Endodermal cell (in vitro differentiated cells): Measurements from ENCODE around the gene KCNQ1. TPM values are rescaled to one million over a fixed set of nuclear protein-coding genes. Genes with fewer than 3 reads are reported as not detected.

ENCODE experiments used
- DNase-seq: peaks from one replicate; pipeline ENCODE4 v3.0.0-alpha.2; 2017
- H3K27ac ChIP-seq: 2 replicates; pipeline ENCODE4 v1.5.1; 2013; ENCODE audit warnings: mild to moderate bottlenecking, low read depth, low read length, moderate library complexity
- H3K27me3 ChIP-seq: 2 replicates; pipeline ENCODE4 v1.6.1; 2013; ENCODE audit warnings: mild to moderate bottlenecking, low read length, moderate library complexity; ENCODE audit not compliant: insufficient read depth, control insufficient read depth, poor library complexity, severe bottlenecking
- H3K36me3 ChIP-seq: 2 replicates; pipeline ENCODE4 v1.7.0; 2013; ENCODE audit warnings: mild to moderate bottlenecking, low read length, moderate library complexity; ENCODE audit not compliant: control insufficient read depth, insufficient read depth
- H3K4me1 ChIP-seq: one replicate; pipeline ENCODE4 v1.7.0; 2013; ENCODE audit warnings: low read length; ENCODE audit not compliant: control insufficient read depth, insufficient read depth
- H3K4me3 ChIP-seq: 2 replicates; pipeline ENCODE4 v1.5.1; 2013; ENCODE audit warnings: mild to moderate bottlenecking, low read length, moderate library complexity
- H3K9ac ChIP-seq: 2 replicates; pipeline ENCODE4 v1.6.1; 2013; ENCODE audit warnings: mild to moderate bottlenecking, low read length, moderate library complexity; ENCODE audit not compliant: poor library complexity, severe bottlenecking; ENCODE audit errors: extremely low read depth
- H3K9me3 ChIP-seq: 2 replicates; pipeline ENCODE4 v1.6.1; 2013; ENCODE audit warnings: mild to moderate bottlenecking, low read length, moderate library complexity; ENCODE audit not compliant: control insufficient read depth
- H3K27ac Mint-ChIP-seq: 2 replicates; pipeline ENCODE4 v1.8.0; 2020; ENCODE audit warnings: mixed read lengths
- H3K27me3 Mint-ChIP-seq: 2 replicates; pipeline ENCODE4 v1.8.0; 2021; ENCODE audit warnings: mild to moderate bottlenecking, mixed read lengths; ENCODE audit not compliant: insufficient read depth
- H3K36me3 Mint-ChIP-seq: 2 replicates; pipeline ENCODE4 v1.8.0; 2020; ENCODE audit warnings: low read depth, mixed read lengths
- H3K4me1 Mint-ChIP-seq: 2 replicates; pipeline ENCODE4 v1.8.0; 2020; ENCODE audit warnings: mixed read lengths
- H3K4me3 Mint-ChIP-seq: 2 replicates; pipeline ENCODE4 v1.8.0; 2020; ENCODE audit warnings: mild to moderate bottlenecking, moderate library complexity, mixed read lengths
- H3K9me3 Mint-ChIP-seq: 2 replicates; pipeline ENCODE4 v1.8.0; 2020; ENCODE audit warnings: mild to moderate bottlenecking, mixed read lengths
- CTCF ChIP-seq: fragments of 200-600 bp; sonication (generic); conservative IDR thresholded peaks from 2 replicates; pipeline ENCODE4 v1.5.0; 2021; ENCODE audit warnings: antibody characterized with exemption, mild to moderate bottlenecking
- WGBS, 2 experiments: methylation state at CpG; one replicate each; pipeline versions ENCODE4 v1.1.5 to v1.1.7; 2013; ENCODE audit warnings: missing lambda C conversion rate in 2 of 2, mixed read lengths in 1 of 2; ENCODE audit not compliant: insufficient coverage in 1 of 2, insufficient read length in 1 of 2; 5-methylcytosine and 5-hydroxymethylcytosine counted together
- total RNA-seq, 2 donors: library from RNA; stranded (reverse); fragmentation: NEBNext Ultra II Directional in 1 of 2; extraction: Animal tissue kit (Norgen Biotek cat#: 25700) in 1 of 2; gene quantifications; 2 replicates in 1 of 2; 3 replicates in 1 of 2; pipeline ENCODE4 v1.2.1, GENCODE V29; 2021

Gene KCNQ1
- total RNA-seq, 2 donors from 2014 or later: 1.8 to 3.5 TPM

DNA sequence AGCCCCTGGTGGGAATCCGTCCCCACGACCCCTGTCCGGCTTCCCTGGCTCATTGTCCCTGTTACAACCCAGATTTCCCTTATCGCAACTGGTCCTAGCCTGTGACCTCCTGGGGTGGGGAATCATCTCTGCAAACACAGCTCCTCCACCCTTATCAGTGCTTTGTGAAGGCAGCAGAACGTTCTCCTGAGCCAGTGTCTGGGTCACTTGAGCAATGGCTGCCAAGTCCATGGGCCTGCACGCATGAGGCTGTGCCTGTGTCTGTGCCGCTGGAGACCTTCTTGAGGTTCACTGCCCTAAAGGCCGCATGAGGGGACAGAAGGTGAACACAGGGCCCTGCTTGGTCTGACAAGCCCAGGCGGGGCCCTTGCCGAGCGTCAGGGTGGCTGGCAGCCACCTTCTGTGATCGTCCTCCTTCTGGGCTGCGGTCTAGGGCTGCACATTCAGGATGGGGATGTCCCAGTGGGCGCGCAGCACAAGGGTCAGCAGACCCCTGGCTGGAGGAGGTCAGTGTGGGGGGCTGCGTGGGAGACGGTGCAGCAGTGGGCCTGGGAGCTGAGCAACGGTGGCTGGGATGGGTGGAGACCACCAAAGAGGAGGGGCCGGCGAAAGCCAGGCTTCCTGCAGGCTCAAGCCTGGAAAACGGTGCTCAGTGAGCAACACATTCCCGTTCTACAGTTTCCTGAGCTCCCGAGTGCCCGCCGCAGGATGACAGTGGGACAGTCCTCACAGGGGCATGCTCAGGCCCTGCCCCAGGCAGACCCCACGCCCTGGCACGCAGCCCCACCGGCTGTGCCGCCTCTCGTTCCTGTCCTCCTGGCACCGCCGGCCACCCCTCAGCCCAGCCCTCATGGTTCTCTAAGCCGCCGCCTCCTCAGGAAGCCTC is 366.6 kb downstream of the KCNQ1 start:
- Mint-ChIP-seq H3K27ac (no peak overlapping the region), H3K36me3 (no peaks in the 10 kb centered on the region), H3K4me1 (peaks cover 18% of the 10 kb centered on the region), H3K4me3 (no peak overlapping the region), H3K27me3 (peaks cover 73% of the 10 kb centered on the region), H3K9me3 (peaks cover 13% of the 10 kb centered on the region)
- TF ChIP-seq CTCF: no peak
- Histone ChIP-seq H3K4me1 (peaks cover 8% of the 10 kb centered on the region), H3K9me3 (no peaks in the 10 kb centered on the region), H3K4me3 (no peak overlapping the region), H3K27ac (no peak overlapping the region), H3K36me3 (no peaks in the 10 kb centered on the region), H3K9ac (no peak overlapping the region), H3K27me3 (peaks cover 5% of the 10 kb centered on the region)
- DNase-seq: no peak
- 88 to 90% methylated on average over 24 to 34 of the region's 34 CpGs for WGBS, 2 experiments

DNA sequence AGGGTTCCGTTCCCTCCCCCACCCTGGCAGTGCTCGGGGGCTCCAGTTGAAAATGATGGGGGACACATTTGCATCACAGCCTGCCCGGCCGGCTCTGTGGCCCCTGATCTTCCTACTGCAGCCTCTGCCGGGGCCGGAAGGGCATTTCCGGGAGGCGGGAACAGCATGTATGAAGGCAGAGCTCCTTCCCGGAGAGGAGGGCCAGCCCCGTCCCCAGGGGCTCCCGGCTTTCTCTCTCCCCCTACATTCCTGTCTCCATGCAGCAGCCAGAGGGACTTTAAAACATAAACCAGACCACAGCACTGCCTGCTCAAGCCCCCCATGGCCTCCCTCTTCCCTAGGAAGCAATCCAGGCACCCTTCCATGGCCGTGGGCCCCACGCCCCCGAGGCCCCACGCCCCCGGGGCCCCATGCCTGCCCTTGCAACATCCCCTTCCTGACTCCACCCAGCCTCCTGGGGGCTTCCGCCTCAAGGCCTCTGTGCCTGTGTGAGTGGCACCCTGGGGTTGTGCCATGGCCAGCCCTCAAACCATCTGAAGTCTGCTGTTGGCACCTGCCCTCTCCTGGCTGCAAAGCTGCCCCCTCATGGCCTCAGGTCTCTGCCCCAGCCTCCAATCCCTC is 367.7 kb downstream of the KCNQ1 start:
- Mint-ChIP-seq H3K4me1 (peaks cover 18% of the 10 kb centered on the region), H3K9me3 (peaks cover 17% of the 10 kb centered on the region), H3K4me3 (no peak overlapping the region), H3K27me3 (peaks cover 82% of the 10 kb centered on the region), H3K36me3 (no peaks in the 10 kb centered on the region), H3K27ac (no peak overlapping the region)
- WGBS, 2 experiments: 50 to 84% methylated on average over 2 to 17 of the region's 17 CpGs
- DNase-seq: no peak
- H3K36me3 ChIP-seq: no peaks in the 10 kb centered on the region
- no peak overlapping the region for H3K27ac ChIP-seq
- H3K4me1 ChIP-seq: peaks cover 8% of the 10 kb centered on the region
- H3K4me3 ChIP-seq: no peak overlapping the region
- no peak for TF ChIP-seq CTCF
- no peak overlapping the region for H3K9ac ChIP-seq
- H3K9me3 ChIP-seq: no peaks in the 10 kb centered on the region
- H3K27me3 ChIP-seq: peaks cover 5% of the 10 kb centered on the region

DNA sequence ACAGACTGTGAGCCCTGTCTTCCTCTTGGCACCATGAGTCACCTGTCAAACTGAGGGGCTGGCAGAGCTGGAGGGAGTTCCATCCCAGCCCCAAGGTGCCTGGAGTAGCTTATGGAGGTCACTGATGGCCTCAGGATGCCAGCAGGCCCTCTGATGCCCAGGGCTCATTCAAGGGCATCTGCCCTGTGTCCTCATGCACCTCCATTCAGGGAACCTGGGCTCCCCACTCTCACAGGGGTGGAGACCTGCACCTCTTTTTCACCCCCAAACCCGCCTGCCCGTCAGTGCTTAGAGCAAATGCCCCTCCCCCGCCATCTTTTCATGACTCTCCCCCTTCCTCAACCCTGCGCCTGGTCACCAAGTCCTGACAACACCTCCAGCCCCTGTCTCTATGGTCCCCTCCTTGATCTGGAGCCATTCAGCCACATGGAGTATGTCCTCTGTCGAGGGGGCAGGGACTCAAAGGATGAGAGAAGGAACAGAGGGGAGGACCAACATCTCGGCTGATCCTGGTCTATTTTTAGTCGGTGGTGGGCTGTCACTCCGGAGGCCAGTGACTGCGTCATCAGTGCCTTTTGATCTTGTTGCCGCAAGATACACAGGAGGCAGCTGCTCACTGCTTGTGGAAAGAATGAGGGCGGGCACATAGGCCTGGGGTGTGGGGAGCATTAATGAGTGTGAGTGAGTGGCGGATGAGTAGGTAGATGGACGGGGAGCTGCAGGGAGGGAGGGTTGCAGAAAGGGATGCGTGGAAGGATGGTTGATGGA is 368.5 kb downstream of the KCNQ1 start:
- Mint-ChIP-seq H3K4me3 (no peak overlapping the region), H3K4me1 (peaks cover 18% of the 10 kb centered on the region), H3K9me3 (peaks cover 17% of the 10 kb centered on the region), H3K36me3 (no peaks in the 10 kb centered on the region), H3K27me3 (peaks cover 85% of the 10 kb centered on the region), H3K27ac (no peak overlapping the region)
- no peak for DNase-seq
- Histone ChIP-seq H3K27me3 (peaks cover 5% of the 10 kb centered on the region), H3K27ac (no peak overlapping the region), H3K4me1 (peaks cover 8% of the 10 kb centered on the region), H3K4me3 (no peak overlapping the region), H3K9ac (no peak overlapping the region), H3K9me3 (no peaks in the 10 kb centered on the region), H3K36me3 (no peaks in the 10 kb centered on the region)
- TF ChIP-seq CTCF: no peak
- WGBS, 2 experiments: 73 to 76% methylated on average over 13 to 14 of the region's 14 CpGs
